Measurements from ENCODE around the gene YIF1B. TPM values are rescaled to one million over a fixed set of nuclear protein-coding genes. Genes with fewer than 3 reads are reported as not detected.

Gene YIF1B
- total and polyA plus RNA-seq, 9 donors: 8.5 to 37.2 (median 21.8) TPM

- Histone ChIP-seq H3K27me3 (no peaks in the 10 kb centered on the region), H3K4me1 (ENCODE audit: insufficient read depth) (peaks cover 7% of the 10 kb centered on the region), H3K36me3 (no peaks in the 10 kb centered on the region), H3K9me3 (no peaks in the 10 kb centered on the region), H3K27ac (peak overlapping the region in 1 of 2 donors; percentile 93), H3K4me3 (no peak overlapping the region)
- no peak for TF ChIP-seq EP300 (IDR thresholded peaks at IDR 0.05)
- TF ChIP-seq POLR2A (IDR thresholded peaks at IDR 0.05): no peak
- TF ChIP-seq, protein P1, sequence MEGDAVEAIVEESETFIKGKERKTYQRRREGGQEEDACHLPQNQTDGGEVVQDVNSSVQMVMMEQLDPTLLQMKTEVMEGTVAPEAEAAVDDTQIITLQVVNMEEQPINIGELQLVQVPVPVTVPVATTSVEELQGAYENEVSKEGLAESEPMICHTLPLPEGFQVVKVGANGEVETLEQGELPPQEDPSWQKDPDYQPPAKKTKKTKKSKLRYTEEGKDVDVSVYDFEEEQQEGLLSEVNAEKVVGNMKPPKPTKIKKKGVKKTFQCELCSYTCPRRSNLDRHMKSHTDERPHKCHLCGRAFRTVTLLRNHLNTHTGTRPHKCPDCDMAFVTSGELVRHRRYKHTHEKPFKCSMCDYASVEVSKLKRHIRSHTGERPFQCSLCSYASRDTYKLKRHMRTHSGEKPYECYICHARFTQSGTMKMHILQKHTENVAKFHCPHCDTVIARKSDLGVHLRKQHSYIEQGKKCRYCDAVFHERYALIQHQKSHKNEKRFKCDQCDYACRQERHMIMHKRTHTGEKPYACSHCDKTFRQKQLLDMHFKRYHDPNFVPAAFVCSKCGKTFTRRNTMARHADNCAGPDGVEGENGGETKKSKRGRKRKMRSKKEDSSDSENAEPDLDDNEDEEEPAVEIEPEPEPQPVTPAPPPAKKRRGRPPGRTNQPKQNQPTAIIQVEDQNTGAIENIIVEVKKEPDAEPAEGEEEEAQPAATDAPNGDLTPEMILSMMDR (IDR thresholded peaks at IDR 0.05): no peak
- intact Hi-C loops (cut with DNase I): no loop called here
- WGBS, 3 donors: 88 to 93% (median 91%) methylated on average over 12 of the region's 12 CpGs
- no peak for DNase-seq
Observed at GRCh38 chr19:38265921-38266429, 49.8 kb downstream of the YIF1B start.

- no peaks in the 10 kb centered on the region for H3K27me3 ChIP-seq
- no peak for TF ChIP-seq POLR2A (IDR thresholded peaks at IDR 0.05)
- no peak for TF ChIP-seq EP300 (IDR thresholded peaks at IDR 0.05)
- TF ChIP-seq, protein P1 (IDR thresholded peaks at IDR 0.05): no peak
- no peaks in the 10 kb centered on the region for H3K36me3 ChIP-seq
- peak overlapping the region; percentile 44 for H3K4me3 ChIP-seq
- intact Hi-C loops (cut with DNase I): no loop called here
- H3K9me3 ChIP-seq: no peaks in the 10 kb centered on the region
- peak overlapping the region; percentile 93 to 95 for H3K27ac ChIP-seq
- DNase-seq: peak in 1 of 5 donors; percentile 33
- WGBS, 3 donors: 57 to 65% (median 62%) methylated on average over 14 of the region's 14 CpGs
- H3K4me1 ChIP-seq (ENCODE audit: insufficient read depth): peaks cover 7% of the 10 kb centered on the region
Observed at GRCh38 chr19:38265213-38265861, 50.4 kb downstream of the YIF1B start.

DNA sequence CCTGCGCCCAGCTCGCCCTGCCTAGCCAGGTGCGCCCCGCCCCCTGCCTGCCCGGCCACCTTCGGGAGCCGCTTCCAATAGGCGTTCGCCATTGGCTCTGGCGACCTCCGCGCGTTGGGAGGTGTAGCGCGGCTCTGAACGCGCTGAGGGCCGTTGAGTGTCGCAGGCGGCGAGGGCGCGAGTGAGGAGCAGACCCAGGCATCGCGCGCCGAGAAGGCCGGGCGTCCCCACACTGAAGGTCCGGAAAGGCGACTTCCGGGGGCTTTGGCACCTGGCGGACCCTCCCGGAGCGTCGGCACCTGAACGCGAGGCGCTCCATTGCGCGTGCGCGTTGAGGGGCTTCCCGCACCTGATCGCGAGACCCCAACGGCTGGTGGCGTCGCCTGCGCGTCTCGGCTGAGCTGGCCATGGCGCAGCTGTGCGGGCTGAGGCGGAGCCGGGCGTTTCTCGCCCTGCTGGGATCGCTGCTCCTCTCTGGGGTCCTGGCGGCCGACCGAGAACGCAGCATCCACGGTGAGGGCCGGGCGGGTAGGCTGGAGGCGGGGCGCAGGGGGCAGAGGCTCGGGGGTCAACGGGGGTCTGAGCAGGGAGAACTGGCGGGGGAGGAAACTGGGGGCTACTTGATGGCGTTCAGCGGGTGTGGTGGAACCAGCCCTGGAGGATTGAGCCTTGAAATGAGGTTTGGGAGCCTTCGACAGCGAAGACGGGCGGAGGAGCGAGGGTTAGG is 51.1 kb downstream of the YIF1B start, which contains the start of gene SPINT2:
TSS of gene SPINT2 (plus strand) at position 88 of the 727 bp plus-strand sequence. CDS start at position 408, 320 bp downstream.
- no peaks in the 10 kb centered on the region for H3K9me3 ChIP-seq
- H3K27ac ChIP-seq: peak within 1 kb of the TSS; percentile 93 to 95
- peak within 1 kb of the TSS; percentile 44 for H3K4me3 ChIP-seq
- H3K4me1 ChIP-seq (ENCODE audit: insufficient read depth): peaks cover 7% of the 10 kb centered on the region
- TF ChIP-seq, protein P1 (IDR thresholded peaks at IDR 0.05): no peak
- TF ChIP-seq POLR2A (IDR thresholded peaks at IDR 0.05): peak; percentile 32
- TF ChIP-seq EP300 (IDR thresholded peaks at IDR 0.05): no peak
- H3K27me3 ChIP-seq: no peaks in the 10 kb centered on the region
- peak in 4 of 5 donors; percentile 54 to 74 (median 64) for DNase-seq
- intact Hi-C loops (cut with DNase I): no loop called here
- 10 to 15% (median 11%) methylated on average over 58 to 78 of the region's 78 CpGs for WGBS, 3 donors
- H3K36me3 ChIP-seq: no peaks in the 10 kb centered on the region

DNA sequence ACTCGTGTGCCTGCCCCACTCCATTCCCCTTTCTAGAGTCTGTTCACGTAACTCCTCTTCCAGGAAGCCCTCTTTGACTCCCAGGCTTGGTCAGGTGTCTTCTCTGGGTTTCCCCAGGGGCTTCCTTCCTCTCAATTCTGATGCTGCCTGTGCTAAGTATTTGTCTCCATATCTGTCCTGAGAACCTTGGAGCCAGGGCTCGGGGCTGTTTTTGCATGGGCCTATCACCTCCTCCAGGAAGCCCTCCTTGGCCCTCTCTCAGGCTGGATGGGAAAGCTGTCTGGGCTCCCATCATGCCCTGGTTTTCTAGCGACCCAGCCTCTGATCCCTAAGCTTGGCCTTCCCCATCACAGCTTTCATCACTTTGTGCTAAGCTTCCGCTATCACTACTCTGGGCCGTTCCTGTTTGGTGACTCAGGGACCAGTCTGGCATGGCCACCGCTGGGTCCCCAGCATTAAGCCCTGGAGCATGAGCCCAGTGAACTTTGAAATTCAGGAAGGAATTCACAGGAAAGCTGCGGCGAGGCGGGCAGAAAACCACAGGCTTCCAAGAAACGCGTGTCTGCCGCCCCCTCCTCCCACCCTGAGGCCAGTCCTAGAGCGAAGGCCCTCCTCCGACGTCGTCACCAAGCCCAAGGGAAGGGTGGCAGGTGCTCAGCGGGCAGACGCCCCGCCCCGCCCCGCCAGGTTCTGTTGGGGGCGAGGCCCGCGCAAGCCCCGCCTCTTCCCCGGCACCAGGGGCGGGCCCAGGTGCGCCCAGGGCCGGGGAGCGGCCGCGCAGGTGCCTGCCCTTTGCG is 51.9 kb downstream of the YIF1B start:
- TF ChIP-seq EP300 (IDR thresholded peaks at IDR 0.05): no peak
- TF ChIP-seq POLR2A (IDR thresholded peaks at IDR 0.05): no peak
- TF ChIP-seq, protein P1 (IDR thresholded peaks at IDR 0.05): no peak
- Histone ChIP-seq H3K4me1 (ENCODE audit: insufficient read depth) (peaks cover 7% of the 10 kb centered on the region), H3K27ac (peak overlapping the region; percentile 93 to 95), H3K9me3 (no peaks in the 10 kb centered on the region), H3K4me3 (peak overlapping the region; percentile 44), H3K36me3 (no peaks in the 10 kb centered on the region), H3K27me3 (no peaks in the 10 kb centered on the region)
- intact Hi-C loops (cut with DNase I): no loop called here
- 8 to 20% (median 12%) methylated on average over 18 to 34 of the region's 34 CpGs for WGBS, 3 donors
- DNase-seq: peak in 3 of 5 donors; percentile 59 to 70 (median 61)
